ENCODE results near the gene ZNF157. TPM values are rescaled to one million over a fixed set of nuclear protein-coding genes. Genes with fewer than 3 reads are reported as not detected.

The ZNF157 gene
- total and polyA plus RNA-seq, 10 of the 15 experiments (the other 5 are each of a cell fraction or from before 2014, with no cell fraction given), result 0.05 to 0.18 (median 0.12) TPM; not detected in 4

GRCh38 chrX:47361538-47362511 lies 8.6 kb upstream of the ZNF157 start (continued):
- TF ChIP-seq CHD2 (IDR thresholded peaks at IDR 0.05; ENCODE audit: borderline replicate concordance, low read depth, low read length) (peak; percentile 85; the same call in 1 of the 2 replicates), ZNF622 (IDR thresholded peaks at IDR 0.05) (no peak), YY1 (IDR thresholded peaks at IDR 0.05; ENCODE audit: low read depth, low read length) (peak; percentile 28; the same call in 1 of the 2 replicates), NFYA (IDR thresholded peaks at IDR 0.05; ENCODE audit: borderline replicate concordance, low read depth, low read length) (peak; percentile 28; the same call in 1 of the 2 replicates)

DNA sequence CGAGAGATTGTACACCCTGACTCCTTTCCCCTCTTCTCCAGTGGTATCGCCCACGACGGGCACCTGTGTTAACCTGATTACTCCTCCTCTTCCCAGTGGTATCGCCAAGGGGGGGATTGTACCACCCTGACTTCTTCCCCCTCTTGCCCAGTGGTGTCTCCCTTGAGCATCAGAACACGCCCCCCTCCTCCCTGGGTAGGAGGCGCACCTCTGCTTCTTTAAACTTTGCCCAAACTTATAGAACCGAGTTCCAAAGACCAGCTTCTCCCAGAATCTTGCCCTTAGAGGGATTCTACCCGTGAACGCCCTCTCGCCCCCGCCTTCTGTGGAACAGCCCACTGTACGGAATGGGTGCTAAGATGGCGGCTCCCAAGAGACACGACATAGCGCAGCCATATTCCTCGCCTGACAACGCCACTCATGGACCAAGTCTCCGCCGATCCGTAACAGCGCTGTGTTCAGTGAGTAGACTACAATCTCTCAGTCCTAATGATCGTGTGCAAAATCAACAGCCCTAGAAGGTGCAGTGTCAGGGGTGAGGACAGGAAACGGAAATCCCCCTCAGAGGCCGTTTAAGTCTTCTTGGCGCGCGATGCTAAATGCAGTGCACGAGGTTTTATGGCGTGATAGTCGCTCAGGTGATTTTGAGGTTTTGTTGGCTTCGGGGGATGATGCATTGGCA lies 4.2 kb upstream of the ZNF157 start:
- Histone ChIP-seq H2AFZ (ENCODE audit: control insufficient read depth, low read depth, low read length) (peak overlapping the region; percentile 96), H3K4me3 (peak overlapping the region; percentile 42; the same call in 1 of the 2 replicates), H4K20me1 (ENCODE audit: control insufficient read depth, insufficient read depth) (no peaks in the 10 kb centered on the region), H3K4me1 (ENCODE audit: control insufficient read depth, insufficient read depth, low read length) (no peaks in the 10 kb centered on the region), H3K36me3 (ENCODE audit: control insufficient read depth in 2 of 2, insufficient read depth in 2 of 2, low read length in 1 of 2) (no peaks in the 10 kb centered on the region), H3K9ac (ENCODE audit: control insufficient read depth, insufficient read depth, low read length) (peak overlapping the region; percentile 48), H3K79me2 (ENCODE audit: control insufficient read depth, insufficient read depth, low read length) (no peaks in the 10 kb centered on the region), H3K9me3 (replicated peaks; ENCODE audit: control insufficient read depth, insufficient read depth, low read length) (no peaks in the 10 kb centered on the region; the same call in 2 of the 3 replicates), H3K4me2 (ENCODE audit: control insufficient read depth, insufficient read depth) (peak overlapping the region; percentile 70), H3K27ac (ENCODE audit: control insufficient read depth, insufficient read depth) (peak overlapping the region; percentile 63), H3K27me3 (replicated peaks in 1 of 2; ENCODE audit: control insufficient read depth in 2 of 2, insufficient read depth in 2 of 2, low read length in 1 of 2) (no peaks in the 10 kb centered on the region)
- POLR2A ChIA-PET, result no interaction called here
- WGBS (ENCODE audit: insufficient coverage, insufficient replicate concordance, low lambda C conversion rate, missing lambda C conversion rate), result 30% methylated on average over 32 of the region's 32 CpGs
- peak; percentile 68 for FAIRE-seq
- in situ Hi-C loops (cut with MboI) (no loop called here), intact Hi-C loops (cut with micrococcal nuclease; ENCODE audit: unreplicated experiment) (no loop called here)
- peak; percentile 78 for ATAC-seq
- CTCF ChIA-PET, result no interaction called here
- RAD21 ChIA-PET (ENCODE audit: unreplicated experiment), result no interaction called here
- peak; percentile 37 for DNase-seq (ENCODE audit: low read depth, low spot score)
- SMC1A ChIA-PET (ENCODE audit: uncharacterized antibody, unreplicated experiment), result no interaction called here
- no TSS peak for BruUV-seq (replicated peaks)
- TF ChIP-seq KLF5 (IDR thresholded peaks at IDR 0.05; ENCODE audit: partially characterized antibody), result peak; percentile 97
- TF ChIP-seq YY1 (IDR thresholded peaks at IDR 0.05; ENCODE audit: low read depth, low read length), result peak; percentile 100
- TF ChIP-seq NR2F1 (conservative IDR thresholded peaks at IDR 0.05), result no peak
- TF ChIP-seq IKZF1 (conservative IDR thresholded peaks at IDR 0.05), result peak; percentile 48; the same call in 1 of the 2 replicates
- no peak for TF ChIP-seq LARP7 (IDR thresholded peaks at IDR 0.05)
- peak; percentile 25; the same call in 1 of the 2 replicates for TF ChIP-seq RUNX3 (IDR thresholded peaks at IDR 0.05; ENCODE audit: low read length)
- TF ChIP-seq E2F4 (IDR thresholded peaks at IDR 0.05; ENCODE audit: low read depth, low read length), result peak; percentile 24; the same call in 1 of the 2 replicates
- peak; percentile 97 for TF ChIP-seq ATF7 (IDR thresholded peaks at IDR 0.05; ENCODE audit: low read depth)
- TF ChIP-seq GABPA (IDR thresholded peaks at IDR 0.05; ENCODE audit: low read depth), result peak; percentile 80
- TF ChIP-seq CREM (IDR thresholded peaks at IDR 0.05; ENCODE audit: low read depth), result peak; percentile 34; the same call in 1 of the 2 replicates
- peak; percentile 77 to 82 for TF ChIP-seq BHLHE40 (IDR thresholded peaks at IDR 0.05; ENCODE audit: borderline replicate concordance in 1 of 2, low read depth in 2 of 2, low read length in 1 of 2)
- TF ChIP-seq, protein P1, sequence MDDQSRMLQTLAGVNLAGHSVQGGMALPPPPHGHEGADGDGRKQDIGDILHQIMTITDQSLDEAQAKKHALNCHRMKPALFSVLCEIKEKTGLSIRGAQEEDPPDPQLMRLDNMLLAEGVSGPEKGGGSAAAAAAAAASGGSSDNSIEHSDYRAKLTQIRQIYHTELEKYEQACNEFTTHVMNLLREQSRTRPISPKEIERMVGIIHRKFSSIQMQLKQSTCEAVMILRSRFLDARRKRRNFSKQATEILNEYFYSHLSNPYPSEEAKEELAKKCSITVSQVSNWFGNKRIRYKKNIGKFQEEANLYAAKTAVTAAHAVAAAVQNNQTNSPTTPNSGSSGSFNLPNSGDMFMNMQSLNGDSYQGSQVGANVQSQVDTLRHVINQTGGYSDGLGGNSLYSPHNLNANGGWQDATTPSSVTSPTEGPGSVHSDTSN (IDR thresholded peaks at IDR 0.05; ENCODE audit: insufficient replicate concordance, low read depth, low read length), result peak; percentile 33
- peak; percentile 71 for TF ChIP-seq NR2C1 (IDR thresholded peaks at IDR 0.05)
- peak in 1 of 2 experiments; percentile 74; a peak in 2 of 3 replicates for TF ChIP-seq EGR1 (IDR thresholded peaks at IDR 0.05; ENCODE audit: borderline replicate concordance in 1 of 2, low read depth in 2 of 2, low read length in 2 of 2)
- TF ChIP-seq SMAD5 (IDR thresholded peaks at IDR 0.05; ENCODE audit: low read depth), result no peak
